Thymus (tissue), 11 donors: ENCODE data around the gene TOPBP1. TPM values are rescaled to one million over a fixed set of nuclear protein-coding genes. Genes with fewer than 3 reads are reported as not detected.

Experiments
- DNase-seq, 9 donors: peaks; one replicate each; pipeline ENCODE4 v3.0.0-alpha.2; 2013; ENCODE audit warnings: low spot score in 9 of 9, low read depth in 6 of 9, missing footprints in 1 of 9
- H3K27ac ChIP-seq, 2 donors: one replicate each; pipeline ENCODE4 v1.5.1; 2013; ENCODE audit warnings: control low read depth in 1 of 2, low read depth in 1 of 2, low read length in 1 of 2, mild to moderate bottlenecking in 1 of 2, moderate library complexity in 1 of 2
- H3K27me3 ChIP-seq, 2 donors: one replicate each; pipeline ENCODE4 v1.5.1; 2013; ENCODE audit warnings: low read length in 1 of 2; ENCODE audit not compliant: control insufficient read depth in 2 of 2, insufficient read depth in 1 of 2
- H3K36me3 ChIP-seq, 2 donors: one replicate each; pipeline ENCODE4 v1.5.1; 2013; ENCODE audit warnings: low read length in 1 of 2, mild to moderate bottlenecking in 1 of 2, moderate library complexity in 1 of 2; ENCODE audit not compliant: control insufficient read depth in 2 of 2, insufficient read depth in 2 of 2
- H3K4me1 ChIP-seq, 2 donors: one replicate each; pipeline ENCODE4 v1.5.1; 2013; ENCODE audit warnings: low read length in 2 of 2; ENCODE audit not compliant: control insufficient read depth in 2 of 2, insufficient read depth in 2 of 2
- H3K4me3 ChIP-seq, 2 donors: one replicate each; pipeline ENCODE4 v1.5.1; 2013; ENCODE audit warnings: low read length in 2 of 2, control low read depth in 1 of 2, mild to moderate bottlenecking in 1 of 2
- H3K9me3 ChIP-seq, 2 donors: one replicate each; pipeline ENCODE4 v1.5.1; 2013; ENCODE audit warnings: low read length in 1 of 2, mild to moderate bottlenecking in 1 of 2; ENCODE audit not compliant: control insufficient read depth in 2 of 2, insufficient read depth in 1 of 2
- WGBS: extraction: QIAGEN DNeasy Blood & Tissue Kit; methylation state at CpG from one replicate; pipeline ENCODE4 v1.1.7; 2013; 5-methylcytosine and 5-hydroxymethylcytosine counted together
- polyA plus RNA-seq: library from polyadenylated mRNA; stranded (reverse); fragments of 200-250 nt; gene quantifications from one replicate; pipeline ENCODE4 v1.2.3, GENCODE V29; 2013
- total RNA-seq: library from RNA; stranded (reverse); fragments of 120-200 nt; gene quantifications from one replicate; pipeline ENCODE4 v1.2.4, GENCODE V29; 2013
- donor health status: healthy.

TOPBP1 gene
- total and polyA plus RNA-seq, 2 donors, result 18.0 to 74.4 TPM

DNA sequence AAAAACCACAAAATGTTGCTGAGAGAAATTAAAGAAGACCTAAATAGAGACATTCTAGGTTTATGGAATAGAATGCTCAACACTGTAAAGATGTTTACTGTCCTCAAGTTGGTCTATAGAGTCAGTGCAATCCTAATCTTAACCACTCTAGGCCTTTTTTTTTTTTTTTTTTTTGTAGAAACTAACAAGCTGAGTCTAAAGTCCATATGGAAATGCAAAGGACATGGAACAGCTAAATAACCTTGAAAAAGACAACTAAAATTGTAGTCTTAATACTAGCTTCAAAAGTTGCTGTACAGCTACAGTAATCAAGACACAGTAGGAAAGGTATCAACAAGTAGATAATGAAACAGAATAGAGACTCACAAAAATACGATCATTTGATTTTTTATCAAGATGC is 55.4 kb downstream of the TOPBP1 start:
- peaks cover 18 to 75% of the 10 kb centered on the region in 2 donors for H3K36me3 ChIP-seq
- WGBS, result 99% methylated on average over 1 of the region's 1 CpG
- H3K4me1 ChIP-seq, result no peaks in the 10 kb centered on the region
- DNase-seq, result no peak
- H3K27ac ChIP-seq, result no peak overlapping the region
- no peaks in the 10 kb centered on the region for H3K9me3 ChIP-seq
- H3K4me3 ChIP-seq, result no peak overlapping the region
- no peaks in the 10 kb centered on the region for H3K27me3 ChIP-seq

DNA sequence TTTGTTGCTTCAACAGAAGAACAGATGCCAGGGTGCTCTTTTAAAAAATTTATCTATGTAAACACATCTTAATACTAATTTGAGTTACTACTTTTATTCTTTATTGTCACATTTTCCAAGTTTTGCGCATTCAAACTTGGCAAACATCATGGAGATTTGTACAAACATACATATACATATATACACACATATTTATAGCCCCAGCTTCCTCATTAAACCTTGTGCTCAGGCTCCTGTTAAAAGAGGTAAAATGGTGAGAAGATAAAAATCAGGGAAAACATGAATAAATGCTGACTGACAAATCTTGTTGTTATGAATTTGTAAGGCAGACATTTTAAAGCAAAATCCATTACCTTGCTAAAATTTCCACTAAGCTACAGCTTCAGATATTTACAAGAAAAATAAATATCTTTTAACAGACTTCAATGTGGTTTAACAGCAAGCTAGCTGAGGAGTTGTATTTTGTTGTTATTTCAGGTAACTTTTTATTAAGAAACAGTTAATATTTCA is 61.1 kb downstream of the TOPBP1 start:
- peaks cover 10 to 48% of the 10 kb centered on the region in 2 donors for H3K36me3 ChIP-seq
- WGBS, result 100% methylated on average over 1 of the region's 1 CpG

DNA sequence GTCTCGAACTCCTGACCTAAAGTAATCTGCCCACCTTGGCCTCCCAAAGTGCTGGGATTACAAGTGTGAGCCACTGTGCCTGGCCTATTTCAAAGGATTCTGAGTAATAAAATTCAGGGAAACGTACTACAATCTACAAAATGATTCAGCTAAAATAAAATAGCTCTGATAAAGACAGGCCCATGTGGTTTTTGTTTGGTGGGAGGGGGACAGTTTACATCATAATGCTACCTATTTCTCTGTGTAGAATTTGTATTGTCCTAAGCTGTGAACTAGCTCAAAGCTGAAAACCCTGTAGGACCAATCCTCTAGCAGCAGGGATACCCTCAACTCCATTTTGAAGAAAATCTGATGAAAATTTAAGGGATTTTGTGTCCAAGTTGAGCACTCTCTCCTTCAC is 62.5 kb downstream of the TOPBP1 start:
- 98% methylated on average over 2 of the region's 2 CpGs for WGBS
- peaks cover 6 to 37% of the 10 kb centered on the region in 2 donors for H3K36me3 ChIP-seq

More for the DNA sequence above, 61.1 kb downstream of the TOPBP1 start:
- Histone ChIP-seq H3K4me1 (no peaks in the 10 kb centered on the region), H3K27me3 (no peaks in the 10 kb centered on the region), H3K4me3 (no peak overlapping the region), H3K27ac (no peak overlapping the region), H3K9me3 (no peaks in the 10 kb centered on the region)
- DNase-seq, result no peak

DNA sequence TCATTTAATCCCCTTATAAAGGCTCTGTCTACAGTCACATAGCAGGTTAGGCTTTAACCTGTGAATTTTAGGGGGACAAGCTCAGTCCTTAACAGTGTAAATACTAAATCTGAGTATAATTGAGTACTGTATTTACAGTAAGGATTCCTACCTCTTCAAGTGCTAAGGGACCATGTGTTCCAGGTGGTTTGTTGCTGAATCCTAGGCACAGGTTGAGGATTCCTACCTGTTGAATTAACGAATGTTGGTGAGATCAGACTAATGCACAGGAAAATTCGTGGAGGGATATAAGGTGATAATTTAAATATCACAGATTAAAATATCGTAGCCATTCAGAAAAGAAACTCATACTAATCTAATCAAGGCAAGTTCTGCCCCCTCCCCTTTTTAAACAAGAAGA is 63.3 kb downstream of the TOPBP1 start:
- DNase-seq, result no peak

More for the DNA sequence above, 62.5 kb downstream of the TOPBP1 start:
- H3K4me1 ChIP-seq, result no peaks in the 10 kb centered on the region
- H3K27me3 ChIP-seq, result no peaks in the 10 kb centered on the region
- H3K27ac ChIP-seq, result no peak overlapping the region
- no peaks in the 10 kb centered on the region for H3K9me3 ChIP-seq
- H3K4me3 ChIP-seq, result no peak overlapping the region
- no peak for DNase-seq

DNA sequence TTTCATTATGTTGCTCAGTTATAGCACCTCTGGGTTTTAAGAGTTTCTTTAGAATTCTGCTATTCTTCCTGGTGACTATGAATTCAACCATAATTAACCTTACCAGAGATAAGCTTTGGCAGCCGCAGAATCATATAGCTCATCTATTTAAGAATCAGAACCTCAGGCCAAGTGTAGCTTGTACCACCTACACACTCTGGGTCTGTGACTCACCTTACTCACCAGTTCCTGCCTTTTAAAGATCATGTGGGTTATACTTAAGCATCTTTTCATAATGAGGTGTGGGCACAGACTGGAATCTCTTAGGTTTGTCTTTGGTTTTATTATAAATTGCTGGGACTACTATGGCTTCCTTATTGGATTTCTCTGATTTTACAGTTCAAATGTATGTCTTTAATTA is 66.4 kb downstream of the TOPBP1 start:
- no peak for DNase-seq

More for the DNA sequence above, 63.3 kb downstream of the TOPBP1 start:
- Histone ChIP-seq H3K27ac (no peak overlapping the region), H3K4me1 (no peaks in the 10 kb centered on the region), H3K36me3 (peaks cover 6 to 36% of the 10 kb centered on the region in 2 donors), H3K9me3 (no peaks in the 10 kb centered on the region), H3K4me3 (no peak overlapping the region), H3K27me3 (no peaks in the 10 kb centered on the region)
- 97% methylated on average over 3 of the region's 3 CpGs for WGBS

DNA sequence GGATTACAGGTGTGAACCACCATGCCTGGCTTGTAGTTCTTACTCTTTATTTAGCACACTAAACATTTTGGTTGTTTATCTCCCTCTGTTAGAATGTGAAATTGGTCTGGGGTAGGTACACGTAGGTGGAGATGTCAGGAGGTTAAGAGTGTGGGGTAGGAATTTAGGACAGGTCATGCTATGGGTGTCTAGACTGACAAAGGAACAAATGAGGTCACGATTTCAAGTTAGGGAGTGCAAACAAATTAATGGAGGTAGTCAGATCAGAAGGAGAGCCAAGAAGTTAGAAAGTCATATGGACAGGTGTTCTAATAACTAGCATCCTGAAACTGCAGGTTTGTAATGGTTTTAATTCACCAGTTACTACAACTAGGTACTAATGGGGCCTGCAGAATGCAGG is 68.5 kb downstream of the TOPBP1 start:
- WGBS, result 98% methylated on average over 2 of the region's 2 CpGs
- no peak overlapping the region for H3K4me3 ChIP-seq
- no peaks in the 10 kb centered on the region for H3K9me3 ChIP-seq
- no peaks in the 10 kb centered on the region for H3K4me1 ChIP-seq
- no peak for DNase-seq
- no peak overlapping the region for H3K27ac ChIP-seq
- H3K36me3 ChIP-seq, result peaks cover 14 to 28% of the 10 kb centered on the region in 2 donors
- H3K27me3 ChIP-seq, result no peaks in the 10 kb centered on the region

More for the DNA sequence above, 66.4 kb downstream of the TOPBP1 start:
- H3K27me3 ChIP-seq, result no peaks in the 10 kb centered on the region
- H3K36me3 ChIP-seq, result peaks cover 6 to 13% of the 10 kb centered on the region in 2 donors
- WGBS, result 92% methylated on average over 1 of the region's 1 CpG
- H3K4me1 ChIP-seq, result no peaks in the 10 kb centered on the region
- H3K4me3 ChIP-seq, result no peak overlapping the region
- H3K27ac ChIP-seq, result no peak overlapping the region
- H3K9me3 ChIP-seq, result no peaks in the 10 kb centered on the region

DNA sequence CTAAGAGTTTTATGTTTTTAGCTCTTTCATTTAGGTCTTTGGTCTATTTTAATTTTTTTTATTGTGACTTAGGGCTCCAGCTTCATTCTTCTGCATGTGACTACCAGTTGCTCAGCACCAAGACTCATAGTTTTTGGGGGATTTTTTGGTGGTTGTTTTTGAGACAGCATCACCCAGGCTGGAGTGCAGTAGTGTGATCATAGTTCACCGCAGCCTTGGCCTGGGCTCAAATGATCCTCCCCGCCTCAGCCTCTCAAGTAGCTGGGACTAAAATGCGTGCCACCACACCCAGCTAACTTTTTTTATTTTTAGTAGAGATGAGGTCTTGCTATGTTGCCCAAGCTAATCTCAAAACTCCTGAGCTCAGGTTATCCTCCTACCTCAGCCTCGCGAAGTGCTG is 68.9 kb downstream of the TOPBP1 start:
- DNase-seq, result no peak
- WGBS, result 96% methylated on average over 5 of the region's 5 CpGs
- Histone ChIP-seq H3K9me3 (no peaks in the 10 kb centered on the region), H3K4me3 (no peak overlapping the region), H3K36me3 (peaks cover 14 to 28% of the 10 kb centered on the region in 2 donors), H3K27me3 (no peaks in the 10 kb centered on the region), H3K4me1 (no peaks in the 10 kb centered on the region), H3K27ac (no peak overlapping the region)

DNA sequence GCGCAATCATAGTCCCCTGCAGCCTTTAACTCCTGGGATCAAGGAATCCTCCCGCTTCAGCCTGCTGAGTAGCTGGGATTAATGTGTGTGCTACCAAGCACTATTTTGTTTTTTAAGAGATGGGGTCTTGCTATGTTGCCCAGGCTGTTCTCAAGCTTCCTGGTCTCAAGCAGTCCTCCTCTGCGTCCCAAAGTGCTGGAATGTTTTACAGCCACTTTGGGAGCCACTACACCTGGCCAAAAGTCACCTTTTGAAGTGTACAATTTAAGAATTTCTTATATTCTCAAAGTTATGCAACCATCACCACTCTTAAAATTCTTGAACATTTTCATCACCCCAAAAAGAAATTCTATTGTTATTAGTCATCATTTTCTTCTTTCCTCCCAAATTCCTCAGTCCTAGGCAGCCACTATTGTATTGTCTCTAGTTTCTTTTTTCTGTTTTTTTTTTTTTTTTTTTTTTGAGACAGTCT is 70.4 kb downstream of the TOPBP1 start:
- H3K4me1 ChIP-seq, result no peaks in the 10 kb centered on the region
- 99% methylated on average over 3 of the region's 3 CpGs for WGBS
- peaks cover 24 to 38% of the 10 kb centered on the region in 2 donors for H3K36me3 ChIP-seq
- H3K4me3 ChIP-seq, result no peak overlapping the region
- H3K27ac ChIP-seq, result no peak overlapping the region
- DNase-seq, result no peak
- H3K9me3 ChIP-seq, result no peaks in the 10 kb centered on the region
- no peaks in the 10 kb centered on the region for H3K27me3 ChIP-seq

DNA sequence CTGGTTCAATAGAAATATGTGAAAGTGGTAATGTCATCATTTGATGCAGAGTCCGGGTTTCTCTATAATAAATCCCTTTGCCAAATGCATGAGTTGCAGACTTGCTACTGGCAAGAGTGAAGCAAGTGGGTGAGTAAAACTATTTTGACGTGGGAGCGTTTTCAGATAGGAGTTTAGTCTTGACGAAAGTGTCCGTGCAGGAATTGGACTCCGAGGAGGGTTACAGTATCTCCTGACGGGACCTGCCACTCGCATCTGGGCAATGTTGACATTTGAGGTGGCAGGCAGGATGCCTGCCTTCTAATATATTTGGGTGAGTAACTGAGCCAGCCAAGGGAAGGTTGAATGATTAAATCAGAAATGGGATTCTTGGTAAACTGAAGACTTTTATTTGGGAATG is 72.2 kb downstream of the TOPBP1 start:
- DNase-seq, result no peak
- 98% methylated on average over 8 of the region's 8 CpGs for WGBS
- no peaks in the 10 kb centered on the region for H3K27me3 ChIP-seq
- no peak overlapping the region for H3K4me3 ChIP-seq
- no peaks in the 10 kb centered on the region for H3K4me1 ChIP-seq
- no peak overlapping the region for H3K27ac ChIP-seq
- H3K9me3 ChIP-seq, result no peaks in the 10 kb centered on the region
- H3K36me3 ChIP-seq, result peaks cover 39 to 56% of the 10 kb centered on the region in 2 donors
